DMS153 treated with DMSO at 0.1 percent for 48 hours (cell line): ENCODE measurements around the gene GGTA1.
A peak's percentile ranks its signal among the peaks of the same experiment; 100 is the strongest.
"Not testable (repeated sequence)": the region's sequence is repeated elsewhere in the genome, so short reads cannot be mapped to it uniquely, and the experiment has no call there.

Experiments
- DNase-seq: peaks from one replicate; lab custom pipeline; 2025; ENCODE audit not compliant: unreplicated experiment; lab: John Stamatoyannopoulos, UW

GGTA1 gene

DNA sequence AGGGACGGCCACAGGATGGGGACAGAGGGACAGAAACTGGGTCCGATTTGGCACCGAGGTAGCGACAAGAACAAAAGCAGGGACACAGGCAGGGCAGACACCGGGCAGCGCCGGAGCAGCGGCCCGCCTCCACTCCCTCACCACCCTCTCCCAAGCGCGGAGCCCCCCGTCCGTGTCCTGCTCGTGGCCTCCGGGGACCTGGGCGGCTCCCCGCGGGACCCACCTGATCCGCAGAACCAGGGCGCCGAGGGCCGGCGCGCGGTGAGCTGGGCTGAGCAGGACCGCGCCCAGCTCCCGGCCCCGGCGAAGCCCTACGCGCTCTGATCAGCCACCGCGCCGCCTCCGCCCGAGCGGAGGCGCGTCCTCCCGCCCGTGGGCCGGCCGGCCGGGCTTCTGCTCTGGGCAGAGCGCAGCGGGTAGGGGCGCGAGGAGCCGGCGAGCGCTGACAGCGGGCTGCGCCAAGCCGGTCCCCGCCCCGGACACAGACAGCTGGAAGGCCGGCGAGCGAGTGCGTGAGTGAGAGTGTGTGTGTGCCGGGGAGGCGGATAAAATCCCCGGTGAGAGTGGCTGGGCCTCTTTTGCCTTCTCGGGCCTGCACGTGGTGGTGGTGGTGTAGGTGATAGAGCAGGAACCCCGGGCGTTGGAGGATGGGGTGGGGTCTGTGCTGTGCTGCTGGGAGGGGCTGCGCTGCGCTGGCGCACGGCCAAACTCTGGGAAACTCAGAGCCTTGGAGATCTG, at the start of gene GGTA1:
TSS of gene GGTA1 (minus strand) at position 418 of the 738 bp plus-strand sequence. CDS start 31,922 bp downstream, outside the sequence.
- DNase-seq, result no peak

DNA sequence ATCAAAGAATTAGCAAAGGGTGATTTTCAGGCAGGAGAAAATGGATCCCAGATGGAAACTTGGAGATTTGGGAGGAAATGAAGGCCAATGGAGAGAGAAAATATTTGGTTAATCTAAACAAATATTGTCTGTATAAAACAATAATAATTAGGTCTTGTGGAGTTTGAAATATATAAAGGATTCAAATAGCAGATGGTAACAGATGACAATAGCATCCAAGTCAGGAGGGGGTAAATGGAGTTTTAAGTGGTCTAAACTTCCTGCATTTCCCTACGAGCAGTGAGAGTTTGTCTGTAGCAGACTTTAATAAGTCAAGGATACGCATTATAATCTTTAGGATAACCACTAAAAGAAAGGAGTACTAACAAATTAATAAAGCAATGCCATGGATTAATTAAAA, 49.0 kb upstream of the GGTA1 start:
- DNase-seq, result no peak

- DNase-seq, result peak; percentile 61
Measured at GRCh38 chr9:121545875-121546423, 46.3 kb upstream of the GGTA1 start.

DNA sequence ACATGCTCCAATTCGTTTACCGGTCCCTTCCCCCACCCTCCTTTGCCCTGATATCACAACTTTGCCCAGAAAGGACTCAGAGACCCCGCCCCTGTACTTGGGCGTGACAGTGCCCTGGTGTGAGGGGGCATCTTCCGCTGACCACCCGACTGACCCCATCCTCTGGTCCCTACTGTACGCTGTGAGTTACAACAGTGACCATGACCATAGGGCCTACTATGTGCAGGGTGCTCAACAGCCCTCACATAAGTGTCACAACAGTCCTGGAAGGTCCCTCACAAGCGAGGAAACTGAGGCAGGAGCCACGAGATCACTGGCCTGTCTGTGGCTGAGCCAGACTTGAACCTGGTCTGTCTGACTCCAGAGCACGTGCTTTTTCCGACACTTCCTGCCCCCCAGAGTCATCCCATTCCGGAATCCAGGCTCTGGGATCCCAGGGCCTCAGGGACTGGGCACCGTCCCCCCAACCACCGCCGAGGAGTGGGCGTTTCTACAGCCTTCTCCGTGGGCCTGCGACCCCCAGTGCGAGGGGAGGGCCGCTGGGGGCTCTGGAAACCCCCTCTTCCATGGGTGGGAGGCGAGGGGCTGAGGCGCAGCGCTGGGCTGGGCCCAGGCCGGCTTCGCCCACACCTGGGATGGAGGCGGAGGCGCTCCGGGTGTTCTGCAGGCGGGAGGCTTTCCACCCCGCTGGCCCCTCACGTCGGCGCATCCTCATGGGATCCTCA, 45.7 kb upstream of the GGTA1 start:
- no peak for DNase-seq

DNA sequence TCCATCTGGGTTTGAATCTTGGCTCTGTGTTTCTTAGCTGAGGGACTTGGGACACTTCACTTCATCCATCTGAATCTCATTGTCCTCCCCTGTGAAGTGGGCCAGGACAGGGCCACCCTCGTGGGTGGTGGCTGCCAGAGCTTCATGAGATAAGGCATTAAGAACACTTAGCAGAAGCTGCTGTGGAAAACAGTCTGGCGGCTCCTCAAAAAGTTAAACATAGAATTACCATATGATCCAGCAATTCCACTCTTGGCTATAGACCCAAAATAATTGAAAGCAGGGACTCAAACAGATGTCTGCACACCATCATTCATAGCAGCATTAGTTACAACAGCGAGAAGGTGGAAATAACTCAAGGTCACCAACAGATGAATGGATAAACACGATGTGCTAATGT, 42.4 kb upstream of the GGTA1 start:
- DNase-seq, result no peak

- DNase-seq, result no peak
Measured at GRCh38 chr9:121541256-121541655, 41.6 kb upstream of the GGTA1 start.

GRCh38 chr9:121538221-121538620, 38.6 kb upstream of the GGTA1 start:
- no peak for DNase-seq

- DNase-seq, result no peak
Measured at GRCh38 chr9:121537283-121537682, 37.6 kb upstream of the GGTA1 start.

GRCh38 chr9:121532881-121533280, 33.2 kb upstream of the GGTA1 start:
- no peak for DNase-seq

GRCh38 chr9:121529237-121529987, 29.8 kb upstream of the GGTA1 start:
- no peak for DNase-seq

DNA sequence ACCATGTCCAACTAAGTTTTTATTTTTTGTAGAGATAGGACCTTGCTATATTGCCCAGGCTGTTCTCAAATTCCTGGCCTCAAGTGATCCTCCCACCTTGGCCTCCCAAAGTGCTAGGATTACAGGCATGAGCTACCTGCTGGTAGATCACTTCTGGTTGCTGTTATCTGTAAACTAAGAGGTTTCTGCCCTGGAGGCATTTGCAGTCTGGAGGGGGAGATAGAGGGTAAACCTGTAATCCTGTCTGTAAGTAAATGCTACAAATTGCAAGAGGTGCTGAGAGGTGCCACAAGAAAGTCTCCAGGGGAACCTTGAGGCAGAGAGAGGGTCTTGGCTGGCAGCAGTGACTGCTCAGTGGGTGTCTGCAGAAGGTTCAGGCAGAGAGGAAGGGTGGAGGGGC, 29.0 kb upstream of the GGTA1 start:
- DNase-seq, result no peak

DNA sequence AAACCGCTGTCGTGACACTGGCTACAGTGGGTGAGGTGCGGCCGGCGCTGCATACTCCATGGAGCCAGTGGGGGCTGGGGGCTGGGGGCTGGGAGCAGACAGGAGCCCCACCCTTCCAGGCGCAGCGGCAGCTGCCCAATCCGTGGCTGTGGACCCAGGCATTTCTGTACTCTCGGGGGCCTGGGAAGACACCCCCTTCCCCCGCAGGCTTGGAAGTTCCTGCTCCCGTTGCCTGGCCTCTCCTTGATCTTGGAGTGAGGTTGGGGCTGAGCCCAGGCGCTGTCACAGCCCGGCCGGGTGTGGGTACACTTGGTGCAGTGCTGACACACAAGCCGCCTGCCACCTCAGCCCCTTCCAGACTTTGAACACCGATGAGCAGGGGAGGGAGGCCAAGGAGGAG, 27.7 kb upstream of the GGTA1 start:
- no peak for DNase-seq

DNA sequence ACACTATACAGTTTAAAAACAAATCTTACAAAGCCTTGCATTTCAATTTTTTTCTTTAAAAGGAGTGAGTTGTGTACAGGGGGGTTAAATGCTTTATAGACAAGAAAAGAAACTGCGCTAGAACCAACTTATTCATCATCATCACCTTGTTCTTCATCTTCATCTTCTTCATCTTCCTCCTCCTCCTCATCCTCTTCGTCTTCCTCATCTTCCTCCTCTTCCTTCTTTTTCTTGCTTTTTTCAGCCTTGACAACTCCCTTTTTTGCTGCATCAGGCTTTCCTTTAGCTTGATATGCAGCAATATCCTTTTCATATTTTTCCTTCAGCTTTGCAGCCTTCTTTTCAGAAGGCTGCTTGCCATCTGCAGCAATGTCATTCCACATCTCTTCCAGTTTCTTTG, 20.0 kb upstream of the GGTA1 start:
- DNase-seq, result not testable (repeated sequence)

GRCh38 chr9:121518634-121519033, 19.0 kb upstream of the GGTA1 start:
- DNase-seq, result no peak

GRCh38 chr9:121513166-121513565, 13.5 kb upstream of the GGTA1 start:
- not testable (repeated sequence) for DNase-seq

DNA sequence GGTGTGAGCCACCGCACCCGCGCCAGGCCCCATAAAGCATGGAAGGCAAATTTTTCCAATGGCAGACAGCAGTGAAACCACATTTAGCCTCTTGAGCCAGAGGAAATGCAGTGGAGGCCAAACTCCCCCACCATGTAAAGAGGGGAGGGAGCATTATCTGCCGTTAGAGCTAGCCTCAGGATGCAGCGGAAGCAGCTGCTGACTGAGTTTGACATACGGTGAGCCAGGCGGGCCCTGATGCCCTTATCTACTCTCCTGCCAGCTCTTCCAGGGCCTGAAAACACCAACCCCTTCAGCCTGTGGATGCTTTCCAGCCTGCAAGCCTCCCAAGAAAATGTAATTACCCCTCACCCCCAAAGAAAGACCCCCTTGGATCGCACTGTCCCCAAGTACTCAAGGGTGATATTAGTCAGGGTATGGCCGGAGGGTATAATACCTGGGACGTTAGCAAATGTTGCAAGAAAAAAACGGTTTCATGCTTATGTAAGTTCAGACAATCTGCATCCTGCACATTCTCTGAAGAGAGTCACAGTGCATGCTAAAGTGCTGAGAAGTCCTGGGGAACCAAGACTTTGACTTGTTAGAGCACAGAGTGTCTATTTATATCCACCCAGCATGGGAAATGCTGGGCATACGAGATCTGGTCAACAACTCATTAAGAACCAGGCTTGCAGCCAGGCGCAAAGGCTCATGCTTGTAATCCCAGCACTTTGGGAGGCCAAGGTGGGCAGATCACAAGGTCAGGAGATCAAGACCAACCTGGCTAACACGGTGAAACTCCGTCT, 11.3 kb upstream of the GGTA1 start:
- no peak for DNase-seq

DNA sequence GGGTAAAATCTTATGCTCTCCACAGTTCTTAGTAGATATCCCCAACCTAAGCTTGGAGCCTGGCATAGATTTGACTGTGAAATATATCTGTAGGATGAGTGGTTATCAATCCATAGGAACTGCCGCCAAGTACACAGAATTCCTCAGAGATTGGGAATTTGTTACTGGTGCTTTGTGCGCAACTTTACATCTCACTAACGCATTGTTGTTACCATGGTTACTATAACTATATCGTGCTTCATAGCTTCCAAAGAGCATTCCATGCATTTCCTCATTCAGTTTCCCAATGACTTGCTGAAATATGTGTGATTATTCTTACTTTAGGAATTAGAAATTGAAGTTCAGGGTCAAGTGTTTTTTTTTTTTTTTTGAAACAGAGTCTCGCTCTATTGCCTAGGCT, 9.5 kb upstream of the GGTA1 start:
- no peak for DNase-seq

DNA sequence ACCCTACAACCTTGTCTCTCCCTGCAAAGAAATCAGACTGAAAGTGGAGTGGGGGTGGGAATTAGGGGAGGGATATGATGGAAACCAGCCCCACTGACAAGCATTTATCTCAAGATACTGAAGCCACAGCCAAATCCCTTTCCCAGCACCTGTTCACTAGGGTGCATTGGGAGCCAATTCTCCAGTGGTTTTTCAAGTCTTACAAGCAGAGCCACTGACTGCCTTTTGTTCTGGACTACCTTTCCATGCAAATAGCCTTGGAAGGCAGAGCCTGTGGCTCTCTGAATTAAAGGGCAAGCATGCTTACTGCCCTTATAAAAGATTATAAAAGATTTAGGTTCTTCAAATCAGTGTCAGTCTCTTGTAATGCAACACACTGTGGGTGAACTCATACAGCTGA, 8.8 kb upstream of the GGTA1 start:
- DNase-seq, result no peak

DNA sequence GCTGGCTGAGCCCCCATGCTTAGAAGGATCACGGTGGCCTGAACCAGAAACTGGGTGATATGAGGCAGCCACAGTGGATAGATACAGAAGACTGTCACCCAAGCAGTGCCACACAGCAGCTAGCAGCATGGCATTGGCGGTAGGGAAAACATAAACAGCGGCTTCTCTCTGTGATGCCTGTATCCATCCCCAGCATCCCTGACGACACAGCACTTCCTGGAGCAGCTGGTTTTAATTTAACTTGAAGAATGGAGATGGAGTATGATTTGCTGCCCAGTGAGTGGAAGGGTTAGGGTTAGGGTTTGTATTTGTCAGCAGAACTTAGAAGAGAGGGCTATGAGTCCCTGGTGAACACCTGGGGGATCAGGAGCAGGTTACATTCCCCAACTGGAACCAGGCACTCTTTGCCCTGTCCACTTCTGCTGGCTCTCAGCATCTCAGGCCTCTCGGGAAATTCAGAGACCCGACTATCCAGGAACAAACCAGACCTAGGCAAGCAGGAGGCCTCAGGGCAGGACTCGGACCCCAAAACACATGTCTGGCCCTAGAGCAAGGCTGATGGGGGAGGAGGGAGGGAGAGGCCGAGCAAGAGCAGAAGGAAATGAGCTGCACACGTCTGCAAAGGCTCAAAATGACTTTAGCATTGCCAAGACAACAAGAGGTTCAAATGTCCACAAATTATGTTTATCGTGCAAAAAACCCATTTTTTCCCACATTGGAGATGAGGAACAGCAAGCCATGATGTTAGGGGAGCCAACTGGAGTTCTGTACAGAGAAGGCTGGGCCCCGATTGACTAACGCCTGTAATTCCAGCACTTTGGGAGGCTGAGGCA, 6.5 kb upstream of the GGTA1 start:
- DNase-seq, result no peak

- DNase-seq, result no peak
Measured at GRCh38 chr9:121503444-121503843, 3.8 kb upstream of the GGTA1 start.
